Cardiac muscle cell (in vitro differentiated cells and primary cell): ENCODE measurements around the gene SH3PXD2B. TPM values are rescaled to one million over a fixed set of nuclear protein-coding genes. Genes with fewer than 3 reads are reported as not detected.

ENCODE experiments used
- DNase-seq, 2 donors: peaks; one replicate each; pipeline versions ENCODE4 v3.0.0 to v3.0.0-alpha.2; 2010 to 2017; ENCODE audit warnings: low read depth in 1 of 2, low spot score in 1 of 2
- H3K27ac ChIP-seq: fragments of 200-600 bp; sonication (generic); 2 replicates; pipeline ENCODE4 v1.5.1; 2016
- H3K27me3 ChIP-seq: fragments of 200-600 bp; sonication (generic); 2 replicates; pipeline ENCODE4 v1.6.0; 2016; ENCODE audit warnings: control low read depth
- H3K36me3 ChIP-seq: fragments of 200-600 bp; sonication (generic); 2 replicates; pipeline ENCODE4 v1.5.1; 2016; ENCODE audit warnings: control low read depth
- H3K4me1 ChIP-seq: fragments of 200-600 bp; sonication (generic); 2 replicates; pipeline ENCODE4 v1.8.1; 2017; ENCODE audit warnings: low read depth, mild to moderate bottlenecking, mixed run types
- H3K4me3 ChIP-seq: fragments of 200-600 bp; sonication (generic); 2 replicates; pipeline ENCODE4 v1.5.1; 2016; ENCODE audit warnings: mild to moderate bottlenecking
- H3K9me3 ChIP-seq: fragments of 200-600 bp; sonication (generic); 2 replicates; pipeline ENCODE4 v1.5.1; 2017; ENCODE audit warnings: low read depth, mild to moderate bottlenecking, control low read depth
- CTCF ChIP-seq: IDR thresholded peaks from 2 replicates; pipeline ENCODE4 v1.5.1; 2012; ENCODE audit warnings: low read depth, mild to moderate bottlenecking, low read length
- polyA plus RNA-seq: library from polyadenylated mRNA; unstranded; fragments of >200 nt; fragmentation: Nextera tagmentation; extraction: Ambion mirVana; gene quantifications from 2 replicates; pipeline ENCODE4 v1.2.1, GENCODE V29; 2016
- total RNA-seq: library from RNA; depleted of rRNA; stranded (reverse); fragments of >200 nt; gene quantifications from 2 replicates; pipeline ENCODE4 v1.2.3, GENCODE V29; 2016

SH3PXD2B gene
- total and polyA plus RNA-seq, 2 experiments from 2014 or later: 13.9 to 27.6 TPM

- H3K4me1 ChIP-seq: peaks cover 3% of the 10 kb centered on the region
- no peak overlapping the region for H3K27ac ChIP-seq
- no peak overlapping the region for H3K4me3 ChIP-seq
- no peaks in the 10 kb centered on the region for H3K36me3 ChIP-seq
- H3K9me3 ChIP-seq: no peaks in the 10 kb centered on the region
- TF ChIP-seq CTCF: no peak
- no peak for DNase-seq
- no peaks in the 10 kb centered on the region for H3K27me3 ChIP-seq
These were observed 73.9 kb downstream of the SH3PXD2B start for GRCh38 chr5:172380301-172380986.

GRCh38 chr5:172379481-172379880 is 74.8 kb downstream of the SH3PXD2B start:
- Histone ChIP-seq H3K9me3 (no peaks in the 10 kb centered on the region), H3K4me1 (peaks cover 3% of the 10 kb centered on the region), H3K27me3 (no peaks in the 10 kb centered on the region), H3K36me3 (no peaks in the 10 kb centered on the region), H3K27ac (no peak overlapping the region), H3K4me3 (no peak overlapping the region)
- no peak for TF ChIP-seq CTCF
- no peak for DNase-seq

- H3K4me1 ChIP-seq: peaks cover 3% of the 10 kb centered on the region
- H3K4me3 ChIP-seq: no peak overlapping the region
- no peak for DNase-seq
- no peak for TF ChIP-seq CTCF
- H3K36me3 ChIP-seq: no peaks in the 10 kb centered on the region
- H3K27ac ChIP-seq: no peak overlapping the region
- H3K27me3 ChIP-seq: no peaks in the 10 kb centered on the region
- no peaks in the 10 kb centered on the region for H3K9me3 ChIP-seq
These were observed 76.5 kb downstream of the SH3PXD2B start for GRCh38 chr5:172377856-172378255.

GRCh38 chr5:172377438-172377837 is 76.9 kb downstream of the SH3PXD2B start:
- H3K27ac ChIP-seq: no peak overlapping the region
- no peaks in the 10 kb centered on the region for H3K36me3 ChIP-seq
- no peak for TF ChIP-seq CTCF
- peaks cover 3% of the 10 kb centered on the region for H3K4me1 ChIP-seq
- no peaks in the 10 kb centered on the region for H3K9me3 ChIP-seq
- no peak overlapping the region for H3K4me3 ChIP-seq
- no peak for DNase-seq
- no peaks in the 10 kb centered on the region for H3K27me3 ChIP-seq

- no peak for DNase-seq
- TF ChIP-seq CTCF: no peak
- H3K4me1 ChIP-seq: no peaks in the 10 kb centered on the region
- no peak overlapping the region for H3K27ac ChIP-seq
- no peaks in the 10 kb centered on the region for H3K27me3 ChIP-seq
- H3K36me3 ChIP-seq: no peaks in the 10 kb centered on the region
- no peak overlapping the region for H3K4me3 ChIP-seq
- H3K9me3 ChIP-seq: no peaks in the 10 kb centered on the region
These were observed 79.5 kb downstream of the SH3PXD2B start for GRCh38 chr5:172374783-172375182.
